HG02571 (cell line): ENCODE data around the gene ARID3C.
"Not testable (repeated sequence)": the region's sequence is repeated elsewhere in the genome, so short reads cannot be mapped to it uniquely, and the experiment has no call there.

Source experiments
- ATAC-seq: cut with Tn5 transposase; IDR thresholded peaks from one replicate; pipeline ENCODE4 v1.9.1; 2021; ENCODE audit warnings: mild to moderate bottlenecking, moderate library complexity; ENCODE audit not compliant: unreplicated experiment

The ARID3C gene

GRCh38 chr9:34652602-34653000, 23.7 kb upstream of the ARID3C start:
- no peak for ATAC-seq

- peak; percentile 52 for ATAC-seq
Measured at GRCh38 chr9:34651876-34652601, 23.2 kb upstream of the ARID3C start, which contains the start of gene IL11RA. Gene IL11RA (plus strand): TSS chr9:34652185. CDS start chr9:34655218, 3,033 bp downstream.

DNA sequence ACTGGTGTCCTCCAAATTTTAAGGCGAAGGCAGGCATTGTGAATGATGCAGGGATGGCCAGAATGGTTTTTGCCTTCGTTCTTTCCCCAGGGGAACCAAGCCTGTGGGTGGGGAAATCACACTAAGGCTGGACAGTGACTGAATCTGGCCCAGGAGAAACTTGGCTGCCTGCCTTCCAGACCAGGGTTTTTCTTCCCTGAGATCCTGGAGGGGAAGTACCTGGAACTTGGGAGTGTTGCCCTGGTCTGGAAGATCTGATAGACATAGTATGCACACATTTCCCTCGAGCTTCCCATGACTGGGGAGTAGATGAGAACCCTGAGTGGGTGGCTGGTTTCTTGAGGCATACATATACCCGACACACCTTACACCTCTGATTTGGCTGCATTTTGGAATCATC, 22.5 kb upstream of the ARID3C start:
- no peak for ATAC-seq

DNA sequence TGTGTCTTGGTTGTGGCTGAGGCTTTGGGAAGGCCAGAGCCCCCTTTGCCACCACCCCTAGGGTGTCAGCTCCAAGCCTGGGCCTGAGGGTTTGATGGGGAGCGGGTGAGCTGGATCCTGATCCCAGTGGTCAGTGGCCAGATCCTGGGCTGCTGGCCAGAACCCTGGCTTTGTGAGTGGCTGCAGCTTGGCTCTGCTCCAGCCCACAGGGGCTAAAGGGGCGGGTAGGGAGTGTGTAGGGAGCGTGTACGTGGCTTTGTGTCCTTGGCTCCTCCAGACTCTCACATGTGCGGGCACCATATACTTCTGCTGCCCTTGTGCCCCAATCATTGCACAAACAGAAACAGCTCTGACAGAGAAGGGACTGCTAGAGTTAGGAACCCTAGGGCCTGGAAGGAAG, 21.9 kb upstream of the ARID3C start:
- ATAC-seq: no peak

- no peak for ATAC-seq
Measured at GRCh38 chr9:34648673-34649072, 19.8 kb upstream of the ARID3C start.

- no peak for ATAC-seq
Measured at GRCh38 chr9:34647651-34648050, 18.8 kb upstream of the ARID3C start.

- no peak for ATAC-seq
Measured at GRCh38 chr9:34647084-34647403, 18.2 kb upstream of the ARID3C start.

- ATAC-seq: peak; percentile 91
Measured at GRCh38 chr9:34646211-34647083, 17.6 kb upstream of the ARID3C start, which contains the start of gene GALT. Gene GALT (plus strand): TSS chr9:34646675. CDS start chr9:34646705, 30 bp downstream.

- ATAC-seq: no peak
Measured at GRCh38 chr9:34644766-34645314, 16.0 kb upstream of the ARID3C start.

DNA sequence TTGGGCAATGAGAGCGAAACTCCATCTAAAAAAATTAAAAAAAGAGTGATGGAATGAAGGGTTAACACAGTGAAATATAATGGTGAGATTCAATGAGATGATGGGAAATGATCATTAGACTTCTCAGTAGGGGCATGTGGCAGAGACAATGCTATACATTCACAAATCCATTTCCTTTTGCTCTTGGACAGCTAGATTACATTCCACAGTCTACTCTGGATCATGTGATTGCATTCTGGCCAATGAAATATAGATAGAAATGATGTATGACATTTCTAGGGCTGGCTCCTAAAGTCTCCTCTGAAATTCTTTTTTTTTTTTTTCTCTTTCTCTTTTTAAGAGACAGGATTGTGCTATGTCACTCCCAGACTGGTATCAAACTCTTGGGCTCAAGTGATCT, 13.8 kb upstream of the ARID3C start:
- ATAC-seq: no peak

DNA sequence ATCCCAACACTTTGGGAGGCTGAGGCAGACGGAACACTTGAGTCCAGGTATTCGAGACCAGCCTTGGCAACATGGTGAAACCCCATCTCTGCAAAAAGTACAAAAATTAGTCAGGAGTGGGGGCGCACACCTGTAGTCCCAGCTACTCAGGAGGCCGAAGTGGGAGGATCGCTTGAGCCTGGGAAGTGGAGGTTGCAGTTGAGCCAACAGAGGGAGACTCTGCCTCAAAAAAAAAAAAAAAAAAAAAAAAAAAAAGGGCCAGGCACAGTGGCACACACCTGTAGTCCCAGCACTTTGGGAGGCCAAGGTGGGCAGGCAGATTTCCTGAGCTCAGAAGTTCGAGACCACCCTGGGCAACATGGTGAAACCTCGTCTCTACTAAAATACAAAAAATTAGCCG, 10.5 kb upstream of the ARID3C start:
- not testable (repeated sequence) for ATAC-seq

GRCh38 chr9:34638138-34638445, 9.2 kb upstream of the ARID3C start:
- ATAC-seq: no peak

- peak; percentile 85 for ATAC-seq
Measured at GRCh38 chr9:34637356-34638137, 8.7 kb upstream of the ARID3C start, which contains the start of gene SIGMAR1. Gene SIGMAR1 (minus strand): TSS chr9:34637787. CDS start chr9:34637697, 90 bp downstream.

GRCh38 chr9:34636791-34637355, 8.0 kb upstream of the ARID3C start:
- no peak for ATAC-seq

DNA sequence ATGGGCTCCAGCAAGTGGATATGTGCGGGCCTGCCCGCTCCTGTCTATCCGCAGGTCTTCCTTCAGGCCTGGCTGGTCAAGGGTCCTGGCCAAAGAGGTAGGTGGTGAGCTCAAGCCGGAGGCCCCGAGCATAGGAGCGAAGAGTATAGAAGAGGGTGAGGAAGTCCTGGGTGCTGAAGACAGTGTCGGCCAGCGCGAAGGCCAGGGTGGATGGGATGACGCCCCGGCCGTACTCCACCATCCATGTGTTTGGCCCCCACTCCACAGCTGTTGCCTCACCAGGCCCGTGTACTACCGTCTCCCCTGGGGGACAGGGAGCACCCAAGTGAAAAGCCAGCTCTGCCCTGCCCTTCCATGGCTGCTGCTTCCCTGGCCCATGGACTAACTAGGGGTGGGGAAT, 6.7 kb upstream of the ARID3C start:
- no peak for ATAC-seq

- no peak for ATAC-seq
Measured at GRCh38 chr9:34634551-34635248, 5.8 kb upstream of the ARID3C start.

DNA sequence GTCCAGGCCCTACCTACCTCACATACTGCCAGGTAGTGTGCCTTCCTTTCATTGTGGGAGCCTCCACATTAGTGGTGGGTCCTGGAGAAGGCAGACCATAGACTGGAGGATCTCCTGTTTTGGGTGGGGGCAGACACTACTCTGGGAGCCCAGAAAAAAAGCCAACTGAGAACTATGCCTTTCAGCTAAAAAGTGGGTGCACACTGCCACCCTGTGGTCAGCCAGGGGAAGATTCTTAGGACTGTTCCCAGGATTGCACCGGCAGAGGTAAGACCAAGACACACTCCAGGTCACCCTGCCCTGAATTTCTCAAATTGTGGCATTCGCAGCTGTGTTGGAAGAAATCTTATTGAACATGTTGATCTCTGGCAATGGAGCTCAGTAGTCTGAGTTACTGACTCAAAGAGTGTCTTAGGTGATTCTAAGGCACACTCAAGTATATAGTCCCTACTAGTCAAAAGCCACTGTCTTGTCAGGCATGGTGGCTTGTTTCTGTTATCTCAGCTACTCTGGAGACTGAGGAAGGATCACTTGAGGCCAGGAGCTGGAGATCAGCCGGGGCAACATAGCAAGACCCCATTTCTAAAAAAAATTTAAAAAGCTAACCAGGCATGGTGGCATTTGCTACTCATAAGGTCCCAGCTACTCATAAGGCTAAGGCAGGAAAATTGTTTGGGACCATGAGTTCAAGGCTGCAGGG, 5.1 kb upstream of the ARID3C start:
- ATAC-seq: no peak

- no peak for ATAC-seq
Measured at GRCh38 chr9:34633166-34633565, 4.3 kb upstream of the ARID3C start.

DNA sequence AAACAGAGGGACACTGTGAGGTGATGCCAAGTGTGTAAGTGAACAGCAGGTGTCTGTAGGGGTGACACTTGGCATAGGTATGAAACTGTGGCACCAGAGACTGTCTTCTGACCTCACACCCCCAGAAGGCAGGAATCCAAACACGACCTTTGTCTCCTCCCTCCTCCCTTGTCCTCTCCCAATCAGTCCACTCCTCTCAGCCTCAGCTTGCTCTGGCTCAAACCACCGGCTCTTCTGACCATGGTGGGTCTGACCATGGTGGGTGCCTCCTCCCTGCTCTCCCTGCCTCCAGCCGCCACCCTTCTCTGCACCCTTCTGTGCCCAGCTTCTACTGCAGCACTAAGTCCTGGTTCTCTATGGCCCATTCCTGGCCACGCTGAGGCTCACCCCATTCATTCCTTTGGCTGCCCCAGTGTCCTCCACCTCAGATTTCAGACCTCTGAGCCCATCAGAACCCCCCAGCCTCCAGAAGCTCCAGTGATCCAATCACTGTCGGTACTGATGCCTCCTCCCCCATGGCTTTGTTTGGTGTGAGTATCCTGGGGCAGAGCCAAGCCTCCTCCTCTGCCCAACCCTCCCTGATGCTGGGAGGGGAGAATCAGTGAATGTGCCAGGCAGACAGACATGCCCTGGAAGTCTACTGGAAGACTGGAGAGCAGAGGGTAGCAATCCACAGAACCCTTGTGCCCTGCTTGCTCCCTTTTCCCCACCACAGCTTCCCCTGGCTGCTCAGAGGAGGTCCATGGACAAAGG, 1.7 kb upstream of the ARID3C start:
- ATAC-seq: no peak
